ENCODE data around the gene GPR45.

- TF ChIP-seq EP300 (IDR thresholded peaks at IDR 0.05) = no peak
- no peak for TF ChIP-seq CTCF (IDR thresholded peaks at IDR 0.05)
- TF ChIP-seq POLR2A (IDR thresholded peaks at IDR 0.05) = no peak
- TF ChIP-seq POLR2AphosphoS5 (IDR thresholded peaks at IDR 0.05) = no peak
These were observed 42.0 kb downstream of the GPR45 start for GRCh38 chr2:105283532-105283931.
